Measurements from ENCODE around the gene HACL1.
"Not testable (repeated sequence)": the region's sequence is repeated elsewhere in the genome, so short reads cannot be mapped to it uniquely, and the experiment has no call there.

Gene HACL1

GRCh38 chr3:15629860-15630597 lies 28.7 kb upstream of the HACL1 start:
- peak; percentile 77 to 83 for DNase-seq

GRCh38 chr3:15628967-15629366 lies 27.6 kb upstream of the HACL1 start:
- DNase-seq, result no peak

- peak in 1 of 2 donors; percentile 63 for DNase-seq
Measured at GRCh38 chr3:15623535-15624440, 22.4 kb upstream of the HACL1 start.

- DNase-seq, result not testable (repeated sequence)
Measured at GRCh38 chr3:15619659-15620464, 18.5 kb upstream of the HACL1 start.

GRCh38 chr3:15616053-15616452 lies 14.7 kb upstream of the HACL1 start:
- DNase-seq, result no peak

GRCh38 chr3:15614958-15615357 lies 13.6 kb upstream of the HACL1 start:
- no peak for DNase-seq

GRCh38 chr3:15612001-15612400 lies 10.6 kb upstream of the HACL1 start:
- DNase-seq, result no peak

- DNase-seq, result no peak
Measured at GRCh38 chr3:15611018-15611417, 9.6 kb upstream of the HACL1 start.

- no peak for DNase-seq
Measured at GRCh38 chr3:15610082-15610759, 8.9 kb upstream of the HACL1 start.

GRCh38 chr3:15606434-15606891 lies 5.1 kb upstream of the HACL1 start:
- DNase-seq, result no peak

- not testable (repeated sequence) for DNase-seq
Measured at GRCh38 chr3:15604584-15604983, 3.2 kb upstream of the HACL1 start.

GRCh38 chr3:15602816-15603215 lies 1.4 kb upstream of the HACL1 start:
- not testable (repeated sequence) for DNase-seq

GRCh38 chr3:15602146-15602536 lies 772 bp upstream of the HACL1 start:
- no peak for DNase-seq

GRCh38 chr3:15601046-15601398 lies 347 bp downstream of the HACL1 start:
- DNase-seq, result no peak

- no peak for DNase-seq
Measured at GRCh38 chr3:15595955-15596354, 5.4 kb downstream of the HACL1 start.

- DNase-seq, result no peak
Measured at GRCh38 chr3:15592968-15593367, 8.4 kb downstream of the HACL1 start.

- no peak for DNase-seq
Measured at GRCh38 chr3:15591928-15592327, 9.4 kb downstream of the HACL1 start.

- DNase-seq, result no peak
Measured at GRCh38 chr3:15591242-15591641, 10.1 kb downstream of the HACL1 start.

- no peak for DNase-seq
Measured at GRCh38 chr3:15585111-15585845, 16.1 kb downstream of the HACL1 start.

GRCh38 chr3:15581471-15582394 lies 19.6 kb downstream of the HACL1 start:
- DNase-seq, result no peak

- no peak for DNase-seq
Measured at GRCh38 chr3:15579051-15579450, 22.3 kb downstream of the HACL1 start.

All from CD4-positive, alpha-beta T cell treated with Interleukin-4 for 1 hour (primary cell).